Measurements from ENCODE around the gene GOLGA6L2. TPM values are rescaled to one million over a fixed set of nuclear protein-coding genes. Genes with fewer than 3 reads are reported as not detected.

GOLGA6L2 gene
- total and polyA plus RNA-seq, 4 donors, result not detected

DNA sequence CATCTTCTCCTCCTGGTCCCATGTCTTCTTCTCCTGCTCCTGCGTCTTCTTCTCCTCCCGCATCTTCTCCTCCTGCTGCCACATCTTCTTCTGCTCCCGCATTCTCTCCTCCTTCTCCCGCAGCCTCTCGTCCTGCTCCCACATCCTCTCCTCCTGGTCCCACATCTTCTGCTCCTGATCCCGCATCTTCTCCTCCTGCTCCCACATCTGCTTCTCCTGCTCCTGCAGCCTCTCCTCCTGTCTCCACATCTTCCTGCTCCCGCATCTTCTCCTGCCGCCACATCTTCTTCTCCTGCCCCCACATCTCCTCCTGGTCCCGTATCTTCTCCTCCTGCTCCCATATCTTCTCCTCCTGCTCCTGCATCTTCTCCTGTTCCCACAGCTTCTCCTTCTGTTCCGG is 6.4 kb downstream of the GOLGA6L2 start:
- Histone ChIP-seq H3K4me1 (ENCODE audit: control insufficient read depth in 5 of 5, insufficient read depth in 5 of 5, low read length in 5 of 5) (no peaks in the 10 kb centered on the region), H3K9me3 (ENCODE audit: control insufficient read depth in 4 of 4, insufficient read depth in 3 of 4, low read length in 3 of 4) (no peaks in the 10 kb centered on the region), H3K9ac (ENCODE audit: insufficient read depth in 1 of 2, low read length in 2 of 2) (no peak overlapping the region), H3K27ac (ENCODE audit: low read depth in 1 of 2, low read length in 1 of 2) (no peak overlapping the region), H3K36me3 (ENCODE audit: control insufficient read depth in 4 of 4, insufficient read depth in 4 of 4, low read length in 4 of 4) (no peaks in the 10 kb centered on the region), H3K4me3 (no peak overlapping the region), H3K27me3 (ENCODE audit: control insufficient read depth in 3 of 3, insufficient read depth in 3 of 3, low read length in 2 of 3) (no peaks in the 10 kb centered on the region)
- TF ChIP-seq, protein P1, sequence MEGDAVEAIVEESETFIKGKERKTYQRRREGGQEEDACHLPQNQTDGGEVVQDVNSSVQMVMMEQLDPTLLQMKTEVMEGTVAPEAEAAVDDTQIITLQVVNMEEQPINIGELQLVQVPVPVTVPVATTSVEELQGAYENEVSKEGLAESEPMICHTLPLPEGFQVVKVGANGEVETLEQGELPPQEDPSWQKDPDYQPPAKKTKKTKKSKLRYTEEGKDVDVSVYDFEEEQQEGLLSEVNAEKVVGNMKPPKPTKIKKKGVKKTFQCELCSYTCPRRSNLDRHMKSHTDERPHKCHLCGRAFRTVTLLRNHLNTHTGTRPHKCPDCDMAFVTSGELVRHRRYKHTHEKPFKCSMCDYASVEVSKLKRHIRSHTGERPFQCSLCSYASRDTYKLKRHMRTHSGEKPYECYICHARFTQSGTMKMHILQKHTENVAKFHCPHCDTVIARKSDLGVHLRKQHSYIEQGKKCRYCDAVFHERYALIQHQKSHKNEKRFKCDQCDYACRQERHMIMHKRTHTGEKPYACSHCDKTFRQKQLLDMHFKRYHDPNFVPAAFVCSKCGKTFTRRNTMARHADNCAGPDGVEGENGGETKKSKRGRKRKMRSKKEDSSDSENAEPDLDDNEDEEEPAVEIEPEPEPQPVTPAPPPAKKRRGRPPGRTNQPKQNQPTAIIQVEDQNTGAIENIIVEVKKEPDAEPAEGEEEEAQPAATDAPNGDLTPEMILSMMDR (IDR thresholded peaks at IDR 0.05; ENCODE audit: control extremely low read depth, extremely low read depth), result no peak
- ATAC-seq (ENCODE audit: insufficient read depth, low FRiP score) (no peak), DNase-seq (no peak)
- 92 to 93% methylated on average over 10 of the region's 10 CpGs for WGBS, 2 donors

DNA sequence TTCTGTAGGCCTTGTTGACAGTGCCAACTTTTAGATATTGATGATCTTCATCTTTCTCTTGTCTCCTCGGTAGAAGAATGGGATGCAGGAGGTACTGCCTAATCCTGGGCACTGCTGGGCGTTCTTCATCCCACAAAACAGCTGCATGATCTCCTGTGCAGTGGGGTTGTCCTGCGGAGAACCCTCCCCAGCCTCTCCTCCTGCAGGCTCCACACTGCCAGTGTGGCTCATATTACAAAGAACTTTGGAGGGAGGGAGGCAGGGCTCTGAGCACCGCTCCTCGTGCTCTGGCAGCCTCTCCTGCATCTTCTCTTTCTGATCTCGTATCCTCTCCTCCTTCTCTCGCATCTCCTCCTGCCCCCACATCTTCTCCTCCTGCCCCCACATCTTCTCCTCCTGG is 7.5 kb downstream of the GOLGA6L2 start:
- TF ChIP-seq, protein P1 (IDR thresholded peaks at IDR 0.05; ENCODE audit: control extremely low read depth, extremely low read depth), result no peak
- Histone ChIP-seq H3K36me3 (ENCODE audit: control insufficient read depth in 4 of 4, insufficient read depth in 4 of 4, low read length in 4 of 4) (no peaks in the 10 kb centered on the region), H3K4me3 (no peak overlapping the region), H3K9me3 (ENCODE audit: control insufficient read depth in 4 of 4, insufficient read depth in 3 of 4, low read length in 3 of 4) (no peaks in the 10 kb centered on the region), H3K27ac (ENCODE audit: low read depth in 1 of 2, low read length in 1 of 2) (no peak overlapping the region), H3K4me1 (ENCODE audit: control insufficient read depth in 5 of 5, insufficient read depth in 5 of 5, low read length in 5 of 5) (no peaks in the 10 kb centered on the region), H3K27me3 (ENCODE audit: control insufficient read depth in 3 of 3, insufficient read depth in 3 of 3, low read length in 2 of 3) (no peaks in the 10 kb centered on the region), H3K9ac (ENCODE audit: insufficient read depth in 1 of 2, low read length in 2 of 2) (no peak overlapping the region)
- no peak for ATAC-seq (ENCODE audit: insufficient read depth, low FRiP score)
- 71 to 79% methylated on average over 7 of the region's 7 CpGs for WGBS, 2 donors
- no peak for DNase-seq

DNA sequence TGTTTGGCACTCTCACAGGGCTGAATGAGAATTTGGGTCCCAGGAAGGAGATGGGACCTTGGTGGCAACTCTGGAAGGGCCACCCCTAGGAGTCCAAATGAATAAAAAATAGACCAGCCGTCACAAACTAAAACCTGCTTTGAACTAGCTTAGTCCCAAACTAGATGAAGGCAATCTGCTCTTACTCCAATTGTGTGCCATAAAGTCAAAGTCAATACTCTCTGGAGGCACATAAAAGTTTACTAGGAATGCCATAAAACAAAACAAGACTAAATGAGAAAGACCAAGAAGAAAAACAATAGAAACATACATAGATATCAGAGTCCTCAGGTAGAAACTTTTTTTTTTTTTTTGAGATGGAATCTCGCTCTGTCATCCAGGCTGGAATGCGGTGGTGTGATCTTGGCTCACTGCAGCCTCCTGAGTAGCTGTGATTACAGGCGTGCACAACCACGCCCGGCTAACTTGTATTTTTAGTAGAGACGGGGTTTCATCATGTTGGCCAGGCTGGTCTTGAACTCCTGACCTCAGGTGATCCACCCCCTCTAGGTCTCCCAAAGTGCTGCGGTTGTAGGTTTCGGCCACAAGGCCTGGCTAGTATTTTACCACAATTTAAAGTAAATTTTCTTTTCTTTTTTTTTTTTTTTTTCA is 8.1 kb downstream of the GOLGA6L2 start:
- Histone ChIP-seq H3K27me3 (ENCODE audit: control insufficient read depth in 3 of 3, insufficient read depth in 3 of 3, low read length in 2 of 3) (no peaks in the 10 kb centered on the region), H3K9ac (ENCODE audit: insufficient read depth in 1 of 2, low read length in 2 of 2) (no peak overlapping the region), H3K27ac (ENCODE audit: low read depth in 1 of 2, low read length in 1 of 2) (no peak overlapping the region), H3K9me3 (ENCODE audit: control insufficient read depth in 4 of 4, insufficient read depth in 3 of 4, low read length in 3 of 4) (no peaks in the 10 kb centered on the region), H3K4me3 (no peak overlapping the region), H3K4me1 (ENCODE audit: control insufficient read depth in 5 of 5, insufficient read depth in 5 of 5, low read length in 5 of 5) (no peaks in the 10 kb centered on the region), H3K36me3 (ENCODE audit: control insufficient read depth in 4 of 4, insufficient read depth in 4 of 4, low read length in 4 of 4) (no peaks in the 10 kb centered on the region)
- no peak for DNase-seq
- TF ChIP-seq, protein P1 (IDR thresholded peaks at IDR 0.05; ENCODE audit: control extremely low read depth, extremely low read depth), result no peak
- ATAC-seq (ENCODE audit: insufficient read depth, low FRiP score), result no peak
- WGBS, 2 donors, result 69 to 86% methylated on average over 9 of the region's 9 CpGs

DNA sequence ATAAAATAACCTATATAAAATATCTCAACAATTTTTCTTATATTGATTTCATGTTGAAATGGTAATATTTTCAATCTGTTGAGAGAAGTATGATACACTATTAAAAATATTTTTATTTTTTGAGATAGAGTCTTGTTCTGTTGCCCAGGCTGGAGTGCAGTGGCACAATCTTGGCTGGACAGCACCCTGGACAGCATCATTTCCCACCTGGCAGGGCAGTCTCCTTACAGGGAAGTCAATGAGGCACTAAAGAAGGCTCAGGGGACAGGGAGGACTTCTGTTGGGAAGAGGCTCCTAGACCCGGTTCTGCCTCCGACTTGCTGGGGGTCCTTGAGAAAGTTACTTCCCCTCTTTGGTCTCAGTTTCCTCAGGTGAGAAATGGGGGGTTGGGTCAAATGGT is 9.4 kb downstream of the GOLGA6L2 start:
- DNase-seq, result no peak
- H3K36me3 ChIP-seq (ENCODE audit: control insufficient read depth in 4 of 4, insufficient read depth in 4 of 4, low read length in 4 of 4), result no peaks in the 10 kb centered on the region
- H3K9ac ChIP-seq (ENCODE audit: insufficient read depth in 1 of 2, low read length in 2 of 2), result no peak overlapping the region
- no peak overlapping the region for H3K4me3 ChIP-seq
- H3K9me3 ChIP-seq (ENCODE audit: control insufficient read depth in 4 of 4, insufficient read depth in 3 of 4, low read length in 3 of 4), result no peaks in the 10 kb centered on the region
- TF ChIP-seq, protein P1 (IDR thresholded peaks at IDR 0.05; ENCODE audit: control extremely low read depth, extremely low read depth), result no peak
- H3K4me1 ChIP-seq (ENCODE audit: control insufficient read depth in 5 of 5, insufficient read depth in 5 of 5, low read length in 5 of 5), result no peaks in the 10 kb centered on the region
- WGBS, 2 donors, result 81 to 92% methylated on average over 2 of the region's 2 CpGs
- no peak for ATAC-seq (ENCODE audit: insufficient read depth, low FRiP score)
- no peak overlapping the region for H3K27ac ChIP-seq (ENCODE audit: low read depth in 1 of 2, low read length in 1 of 2)
- no peaks in the 10 kb centered on the region for H3K27me3 ChIP-seq (ENCODE audit: control insufficient read depth in 3 of 3, insufficient read depth in 3 of 3, low read length in 2 of 3)
